Coronary artery (tissue), 2 donors: Measurements from ENCODE around the gene FERMT1.

Experiments used
- DNase-seq: peaks from one replicate; pipeline ENCODE4 v3.0.0-alpha.2; 2017; ENCODE audit warnings: low spot score
- H3K27ac ChIP-seq, 2 donors: fragments of 200-600 bp; sonication (generic); one replicate each; pipeline ENCODE4 v1.5.1; 2016 to 2019
- H3K4me3 ChIP-seq: fragments of 200-600 bp; sonication (generic); 2 replicates; pipeline ENCODE4 v1.5.1; 2016; ENCODE audit warnings: mild to moderate bottlenecking, moderate library complexity
- CTCF ChIP-seq: fragments of 200-600 bp; sonication (generic); IDR thresholded peaks from one replicate; pipeline ENCODE4 v1.5.1; 2019; ENCODE audit warnings: antibody characterized with exemption

Gene FERMT1

DNA sequence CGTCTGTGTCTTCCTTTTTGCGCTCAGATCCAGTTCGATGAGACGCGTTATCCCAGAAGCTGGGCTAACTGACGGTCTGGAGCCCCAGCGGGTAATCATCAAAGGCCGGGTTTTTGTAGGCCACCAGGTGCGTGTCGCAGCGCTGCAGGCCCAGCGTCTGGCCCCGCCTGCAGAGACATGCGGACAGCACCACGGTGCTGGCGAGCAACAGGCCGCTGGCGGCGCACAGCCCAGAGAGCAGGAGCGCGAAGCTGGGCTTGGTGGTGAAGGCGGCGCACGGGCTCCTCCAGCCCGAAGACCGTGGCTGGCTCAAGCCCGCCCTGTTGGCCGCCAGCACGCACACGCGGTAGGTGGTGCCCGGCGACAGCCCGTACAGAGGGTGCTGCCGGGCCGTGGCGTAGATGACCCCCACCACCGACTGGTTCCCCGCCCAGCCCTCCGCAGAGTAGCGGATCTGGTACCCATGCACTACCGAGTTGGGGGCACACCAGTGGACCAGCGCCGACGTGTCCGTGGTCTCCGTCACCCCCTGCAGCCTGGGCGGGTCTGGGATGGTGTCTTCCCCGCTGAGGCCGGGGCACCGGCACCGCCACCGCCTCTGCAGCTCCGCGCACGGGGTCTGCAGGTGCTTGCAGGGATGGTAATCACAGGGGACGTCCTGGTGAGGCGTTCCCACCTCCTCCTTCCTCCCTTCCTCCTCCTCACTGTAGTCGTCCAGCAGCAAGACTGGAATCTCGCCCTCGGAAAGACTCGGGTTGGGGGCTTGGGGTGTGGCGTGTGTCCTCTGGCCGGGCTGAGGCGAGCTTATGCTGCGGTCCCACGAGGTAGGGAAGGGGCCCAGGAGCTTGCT, 81.6 kb downstream of the FERMT1 start:
- no peak for TF ChIP-seq CTCF
- H3K4me3 ChIP-seq = no peak overlapping the region

GRCh38 chr20:6040540-6040939, 82.3 kb downstream of the FERMT1 start:
- DNase-seq = no peak
- H3K4me3 ChIP-seq = no peak overlapping the region
- no peak for TF ChIP-seq CTCF
- no peak overlapping the region for H3K27ac ChIP-seq

More for the DNA sequence above, 81.6 kb downstream of the FERMT1 start:
- no peak for DNase-seq
- no peak overlapping the region for H3K27ac ChIP-seq

- no peak overlapping the region for H3K27ac ChIP-seq
- no peak overlapping the region for H3K4me3 ChIP-seq
- TF ChIP-seq CTCF = no peak
- no peak for DNase-seq
Measured at GRCh38 chr20:6039766-6040165, 83.1 kb downstream of the FERMT1 start.

DNA sequence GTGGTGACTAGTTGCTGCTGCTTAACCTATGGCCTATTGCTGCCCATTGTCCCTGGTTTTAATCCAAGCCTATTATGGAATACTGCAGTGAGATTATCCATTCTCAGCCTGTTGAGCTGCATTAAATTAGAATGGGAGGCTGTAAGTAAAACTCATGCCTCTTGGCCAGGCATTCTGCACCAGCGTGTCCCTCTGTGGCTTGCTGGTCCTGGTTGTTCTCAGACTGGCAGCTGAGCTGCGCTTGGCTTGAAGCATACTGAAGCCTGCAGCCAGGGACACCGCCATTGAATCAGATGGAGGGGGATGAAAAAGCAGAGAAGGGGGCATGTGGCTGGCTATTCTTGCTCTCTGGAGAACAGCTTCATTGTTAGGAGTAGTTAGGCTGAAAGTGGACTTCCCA, 84.6 kb downstream of the FERMT1 start:
- Histone ChIP-seq H3K4me3 (no peak overlapping the region), H3K27ac (no peak overlapping the region)
- no peak for TF ChIP-seq CTCF
- DNase-seq = no peak

DNA sequence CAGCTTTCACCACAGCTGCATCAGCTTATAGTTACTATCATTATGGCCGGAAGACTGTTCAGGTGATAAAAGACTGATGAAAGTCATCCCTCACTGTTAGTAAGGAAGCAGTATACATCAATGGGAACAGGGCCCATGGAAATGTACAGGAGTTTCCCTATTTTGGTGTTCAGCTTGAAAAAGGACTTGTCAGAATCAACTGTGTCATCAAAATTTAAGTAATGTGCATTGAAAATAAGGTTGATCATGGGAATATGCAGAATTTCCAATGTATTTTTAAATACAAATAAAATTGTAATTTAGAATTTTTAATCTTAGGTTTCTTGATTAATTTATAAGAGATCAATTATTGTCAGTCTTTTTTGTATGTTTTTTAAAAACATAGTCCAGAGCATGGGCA, 85.7 kb downstream of the FERMT1 start:
- no peak overlapping the region for H3K27ac ChIP-seq
- no peak for TF ChIP-seq CTCF
- no peak overlapping the region for H3K4me3 ChIP-seq
- DNase-seq = no peak

- DNase-seq = no peak
- Histone ChIP-seq H3K4me3 (no peak overlapping the region), H3K27ac (no peak overlapping the region)
- TF ChIP-seq CTCF = no peak
Measured at GRCh38 chr20:6036213-6036612, 86.6 kb downstream of the FERMT1 start.
